HG03060 (cell line): ENCODE measurements around the gene NFIL3.

Experiments used
- ATAC-seq: cut with Tn5 transposase; IDR thresholded peaks from one replicate; pipeline ENCODE4 v1.9.1; 2021; ENCODE audit warnings: low read depth, moderate number of reproducible peaks; ENCODE audit not compliant: unreplicated experiment

NFIL3 gene

DNA sequence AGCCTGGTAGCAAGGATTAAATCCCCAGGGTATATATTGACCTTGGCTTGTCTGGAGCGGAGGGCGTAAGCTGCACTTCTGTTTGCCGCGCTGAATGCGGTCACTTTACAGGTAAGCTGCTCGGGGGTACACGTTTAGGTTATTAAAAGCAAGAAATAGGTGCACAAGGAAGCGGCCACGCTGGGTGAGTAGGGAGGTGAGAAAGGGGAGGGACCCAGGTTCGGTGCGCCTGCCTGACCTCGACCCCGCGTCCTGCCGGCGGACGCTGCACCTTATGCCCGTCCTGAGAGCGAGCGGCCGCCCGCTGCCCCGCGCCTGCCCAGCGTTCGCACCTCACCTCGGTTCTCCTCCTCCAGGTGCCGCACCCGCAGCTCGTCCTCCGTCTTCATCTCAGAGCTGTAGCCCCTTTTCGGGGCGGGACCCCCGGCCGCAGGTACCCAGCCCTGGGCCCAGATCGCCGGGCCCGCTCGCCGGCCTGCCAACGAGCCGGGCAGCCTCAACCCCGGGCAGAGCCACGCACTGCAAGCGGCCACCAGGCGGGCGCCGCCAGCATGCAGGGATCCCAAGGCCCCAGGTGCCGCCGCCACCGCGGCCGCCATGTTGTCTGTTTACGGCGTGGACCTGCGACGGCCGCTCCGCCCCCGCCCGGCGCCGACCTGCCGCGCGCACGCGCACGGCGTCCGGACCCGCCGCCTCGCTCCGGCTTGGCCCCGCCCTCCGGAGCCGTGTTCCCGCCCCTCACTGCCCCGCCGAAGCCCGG is 62.2 kb downstream of the NFIL3 start, which contains the start of gene AUH:
AUH (minus strand) TSS at position 628 of the 760 bp plus-strand sequence; CDS start at position 599, 29 bp downstream.
- no peak for ATAC-seq

DNA sequence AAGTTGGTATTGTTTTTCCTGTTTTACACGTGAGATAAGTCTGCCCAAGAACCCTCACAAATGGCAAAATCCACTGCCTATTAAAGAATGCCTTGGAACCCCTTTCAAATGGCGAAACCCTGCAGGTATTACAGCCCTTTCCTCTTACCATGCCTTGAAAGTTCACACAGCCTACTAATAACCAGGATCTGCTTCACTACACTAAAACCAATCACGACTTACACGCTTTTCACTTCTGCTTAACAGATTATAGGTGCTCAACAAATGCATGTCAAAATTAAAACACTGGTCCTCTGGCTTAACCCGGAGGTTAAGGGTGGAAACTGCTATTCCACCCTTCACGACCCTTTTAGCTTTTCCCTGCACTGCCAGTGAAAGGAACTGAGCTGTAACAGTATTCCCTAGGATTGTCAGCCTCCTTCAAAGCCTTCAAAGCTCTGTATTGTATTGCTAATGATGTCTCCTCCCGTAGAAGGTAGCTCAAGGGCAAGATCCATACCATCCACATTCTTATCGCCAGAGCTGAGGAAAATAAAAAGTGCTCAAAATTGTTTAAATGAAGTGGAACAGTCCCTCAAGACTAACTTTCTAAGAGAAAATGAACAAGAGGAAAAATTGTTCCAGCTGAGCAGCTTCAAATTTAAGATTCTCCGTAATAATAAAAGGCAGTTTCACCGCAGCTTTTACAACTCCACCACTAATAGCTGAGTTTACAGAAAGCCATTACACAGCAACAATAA is 62.9 kb downstream of the NFIL3 start:
- ATAC-seq = no peak

DNA sequence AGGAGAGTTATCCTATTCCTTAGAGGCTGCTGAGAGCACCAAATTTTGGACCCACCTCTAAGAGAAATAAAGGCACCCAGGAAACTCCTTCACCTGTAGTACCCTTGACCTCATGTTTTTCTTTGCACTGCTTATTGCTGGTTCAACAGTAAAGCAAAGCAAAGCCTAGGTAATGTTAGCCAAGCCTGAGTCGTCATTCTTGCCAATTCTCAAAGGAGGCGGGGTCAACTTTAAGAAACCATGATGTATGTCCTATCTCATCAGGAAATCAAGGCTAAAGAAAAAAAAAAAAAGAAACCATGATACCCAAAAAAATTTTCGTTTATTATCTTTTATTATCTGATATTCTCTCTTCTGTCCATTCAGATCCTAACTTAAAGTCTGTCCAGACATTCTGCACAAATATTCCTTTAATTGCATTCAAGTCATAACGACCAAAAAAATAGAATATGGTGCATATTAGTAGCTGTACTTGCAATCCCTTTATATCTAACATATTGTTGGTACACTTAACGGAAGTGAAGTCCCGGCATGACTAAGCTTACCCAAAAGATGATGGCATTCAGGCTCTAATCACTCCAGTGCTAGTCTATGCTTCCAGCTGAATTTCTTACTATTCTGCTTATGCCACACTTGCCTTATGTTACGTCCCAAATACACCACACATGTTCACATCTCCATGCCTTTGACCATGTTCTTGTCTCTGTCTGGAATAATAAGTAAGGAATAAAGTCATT is 63.7 kb downstream of the NFIL3 start:
- no peak for ATAC-seq

- ATAC-seq = no peak
Observed at GRCh38 chr9:91359083-91359482, 64.5 kb downstream of the NFIL3 start.
